GM23338 (cell line): ENCODE results near the gene FAM171A1. TPM values are rescaled to one million over a fixed set of nuclear protein-coding genes. Genes with fewer than 3 reads are reported as not detected.

ENCODE experiments used
- ATAC-seq: fragments of 200-7000 bp; cut with Tn5 transposase; 3 replicates; pipeline ENCODE4 v1.9.1; 2020
- DNase-seq: peaks from one replicate; pipeline ENCODE4 v3.0.0-alpha.2; 2015; ENCODE audit warnings: low spot score
- H2AFZ ChIP-seq: fragments of 200-600 bp; sonication (generic); 2 replicates; pipeline ENCODE4 v1.8.0; 2016; ENCODE audit warnings: antibody characterized with exemption, mild to moderate bottlenecking, moderate library complexity
- H3F3A ChIP-seq: fragments of 200-600 bp; sonication (generic); replicated peaks from 2 replicates; pipeline ENCODE4 v1.8.0; 2017; ENCODE audit warnings: antibody characterized with exemption, mixed run types, low read depth
- H3K27ac ChIP-seq: fragments of 200-600 bp; sonication (generic); 2 replicates; pipeline ENCODE4 v1.6.1; 2016; ENCODE audit warnings: low read depth
- H3K27me3 ChIP-seq: fragments of 200-600 bp; sonication (generic); 2 replicates; pipeline ENCODE4 v1.8.0; 2016; ENCODE audit warnings: mild to moderate bottlenecking, mixed run types, moderate library complexity; ENCODE audit not compliant: insufficient read depth
- H3K36me3 ChIP-seq: fragments of 200-600 bp; sonication (generic); 2 replicates; pipeline ENCODE4 v1.8.0; 2016; ENCODE audit warnings: mild to moderate bottlenecking; ENCODE audit not compliant: insufficient read depth
- H3K4me1 ChIP-seq: fragments of 200-600 bp; sonication (generic); 2 replicates; pipeline ENCODE4 v1.8.0; 2016; ENCODE audit warnings: mild to moderate bottlenecking, moderate library complexity; ENCODE audit not compliant: insufficient read depth
- H3K4me2 ChIP-seq: fragments of 200-600 bp; sonication (generic); 2 replicates; pipeline ENCODE4 v1.7.1; 2017; ENCODE audit warnings: mixed run types
- H3K4me3 ChIP-seq: fragments of 200-600 bp; sonication (generic); 2 replicates; pipeline ENCODE4 v1.6.1; 2016; ENCODE audit warnings: mixed run types
- H3K79me2 ChIP-seq: fragments of 200-600 bp; sonication (generic); replicated peaks from 2 replicates; pipeline ENCODE4 v1.8.0; 2017; ENCODE audit warnings: mild to moderate bottlenecking; ENCODE audit not compliant: insufficient read depth
- H3K9me2 ChIP-seq: fragments of 200-600 bp; sonication (generic); 2 replicates; pipeline ENCODE4 v1.8.0; 2017; ENCODE audit not compliant: insufficient read depth
- H4K20me1 ChIP-seq: fragments of 200-600 bp; sonication (generic); replicated peaks from 2 replicates; pipeline ENCODE4 v1.8.0; 2017; ENCODE audit warnings: mild to moderate bottlenecking; ENCODE audit not compliant: insufficient read depth
- H3K27ac Mint-ChIP-seq: 2 replicates; pipeline ENCODE4 v1.8.0; 2020; ENCODE audit warnings: inconsistent platforms, mild to moderate bottlenecking, moderate library complexity, mixed read lengths
- H3K27me3 Mint-ChIP-seq: 3 replicates; pipeline ENCODE4 v1.8.0; 2022; ENCODE audit warnings: low read depth, mild to moderate bottlenecking, moderate library complexity, mixed read lengths, inconsistent platforms; ENCODE audit not compliant: insufficient read depth, poor library complexity
- H3K36me3 Mint-ChIP-seq: 3 replicates; pipeline ENCODE4 v1.8.0; 2021; ENCODE audit warnings: low read depth, mild to moderate bottlenecking, inconsistent platforms, moderate library complexity, mixed read lengths
- H3K4me1 Mint-ChIP-seq: 3 replicates; pipeline ENCODE4 v1.8.0; 2020; ENCODE audit warnings: mild to moderate bottlenecking, inconsistent platforms, mixed read lengths
- H3K4me3 Mint-ChIP-seq: 3 replicates; pipeline ENCODE4 v1.8.0; 2021; ENCODE audit warnings: moderate library complexity, mild to moderate bottlenecking, inconsistent platforms, mixed read lengths
- H3K9me3 Mint-ChIP-seq: 3 replicates; pipeline ENCODE4 v1.8.0; 2020; ENCODE audit warnings: moderate library complexity, mild to moderate bottlenecking, inconsistent platforms, mixed read lengths
- CTCF ChIP-seq, 2 experiments: fragments of 200-600 bp in 1 of 2; sonication (generic) in 1 of 2; conservative IDR thresholded peaks; 2 replicates each; pipeline versions ENCODE4 v1.5.1 to v1.6.1; 2016 to 2017; ENCODE audit warnings: antibody characterized with exemption in 2 of 2, low read depth in 2 of 2, mild to moderate bottlenecking in 2 of 2, moderate library complexity in 1 of 2
- EZH2phosphoT487 ChIP-seq: fragments of 200-600 bp; sonication (generic); IDR thresholded peaks from one replicate; pipeline ENCODE4 v1.8.1; 2018; ENCODE audit warnings: antibody characterized with exemption; ENCODE audit not compliant: unreplicated experiment
- NANOG ChIP-seq: IDR thresholded peaks from 2 replicates; pipeline ENCODE4 v1.6.1; 2016; ENCODE audit warnings: antibody characterized with exemption, borderline replicate concordance
- POLR2AphosphoS5 ChIP-seq: IDR thresholded peaks from 2 replicates; pipeline ENCODE4 v1.6.1; 2016; ENCODE audit warnings: antibody characterized with exemption, low read depth
- STAT1 ChIP-seq: IDR thresholded peaks from one replicate; pipeline ENCODE4 v1.6.1; 2016; ENCODE audit warnings: antibody characterized with exemption; ENCODE audit not compliant: unreplicated experiment
- ZNF462 ChIP-seq: fragments of 250-450 bp; sonication (Bioruptor Pico); IDR thresholded peaks from 2 replicates; pipeline ENCODE4 v1.5.0; 2020; ENCODE audit warnings: mild to moderate bottlenecking, moderate library complexity
- polyA plus RNA-seq: library from polyadenylated mRNA; unstranded; fragments of >200 nt; fragmentation: Nextera tagmentation; extraction: Ambion mirVana; gene quantifications from 2 replicates; pipeline ENCODE4 v1.2.1, GENCODE V29; 2016
- total RNA-seq: library from RNA; depleted of rRNA; stranded (reverse); fragments of >200 nt; shearing (Covaris generic); gene quantifications from 2 replicates; pipeline ENCODE4 v1.2.3, GENCODE V29; 2014

FAM171A1 gene
- total and polyA plus RNA-seq, 2 experiments from 2014 or later: 11.3 to 32.2 TPM

- Histone ChIP-seq H2AFZ (peak overlapping the region; percentile 81), H3F3A (no peaks in the 10 kb centered on the region), H3K79me2 (no peaks in the 10 kb centered on the region), H3K27ac (no peak overlapping the region), H3K4me3 (no peak overlapping the region), H4K20me1 (no peaks in the 10 kb centered on the region), H3K27me3 (no peaks in the 10 kb centered on the region), H3K36me3 (no peaks in the 10 kb centered on the region), H3K4me2 (no peak overlapping the region), H3K9me2 (no peaks in the 10 kb centered on the region), H3K4me1 (no peaks in the 10 kb centered on the region)
- DNase-seq (no peak), ATAC-seq (no peak)
- no peak for TF ChIP-seq ZNF462 (CRISPR knock-in tag)
- H3K4me3 Mint-ChIP-seq: no peak overlapping the region
- no peak overlapping the region for H3K27ac Mint-ChIP-seq
- no peaks in the 10 kb centered on the region for H3K36me3 Mint-ChIP-seq
- H3K9me3 Mint-ChIP-seq: no peaks in the 10 kb centered on the region
- peaks cover 1% of the 10 kb centered on the region for H3K27me3 Mint-ChIP-seq
- H3K4me1 Mint-ChIP-seq: no peaks in the 10 kb centered on the region; the same call in 1 of the 3 replicates
Observed at GRCh38 chr10:15387021-15387420, 15.9 kb upstream of the FAM171A1 start.

GRCh38 chr10:15385552-15386455 lies 14.7 kb upstream of the FAM171A1 start:
- Histone ChIP-seq H3K27me3 (no peaks in the 10 kb centered on the region), H3K4me1 (no peaks in the 10 kb centered on the region), H3F3A (no peaks in the 10 kb centered on the region), H3K27ac (no peak overlapping the region), H4K20me1 (no peaks in the 10 kb centered on the region), H3K36me3 (no peaks in the 10 kb centered on the region), H3K9me2 (no peaks in the 10 kb centered on the region), H3K4me3 (no peak overlapping the region), H3K4me2 (no peak overlapping the region), H3K79me2 (no peaks in the 10 kb centered on the region), H2AFZ (peak overlapping the region; percentile 28; the same call in 1 of the 2 replicates)
- H3K4me1 Mint-ChIP-seq: no peaks in the 10 kb centered on the region; the same call in 1 of the 3 replicates
- H3K27ac Mint-ChIP-seq: no peak overlapping the region
- DNase-seq: no peak
- no peaks in the 10 kb centered on the region for H3K36me3 Mint-ChIP-seq
- no peak for ATAC-seq
- H3K4me3 Mint-ChIP-seq: no peak overlapping the region
- H3K9me3 Mint-ChIP-seq: no peaks in the 10 kb centered on the region
- peaks cover 1% of the 10 kb centered on the region for H3K27me3 Mint-ChIP-seq
- TF ChIP-seq NANOG (no peak), EZH2phosphoT487 (no peak), POLR2AphosphoS5 (no peak), STAT1 (no peak), CTCF (conservative IDR thresholded peaks at IDR 0.05; ENCODE audit: low read depth in 2 of 2) (no peak)
